ENCODE data around the gene TMEM151A. TPM values are rescaled to one million over a fixed set of nuclear protein-coding genes. Genes with fewer than 3 reads are reported as not detected.
A peak's percentile ranks its signal among the peaks of the same experiment; 100 is the strongest.

TMEM151A gene
- total RNA-seq, 6 donors from 2014 or later, result 0.29 to 1.9 TPM; not detected in 4

GRCh38 chr11:66344550-66345315 is 53.0 kb downstream of the TMEM151A start, which contains the start of gene BRMS1:
Gene BRMS1 (minus strand): TSS chr11:66345104. CDS start chr11:66342234, 2,870 bp downstream.
- WGBS, 2 donors, result 2 to 3% methylated on average over 3 to 23 of the region's 59 CpGs
- TF ChIP-seq EP300 (IDR thresholded peaks at IDR 0.05), result peak in 1 of 4 donors; percentile 37
- TF ChIP-seq CTCF (IDR thresholded peaks at IDR 0.05), result peak in 4 of 6 experiments; percentile 54 to 68 (median 64)
- TF ChIP-seq POLR2A (IDR thresholded peaks at IDR 0.05), result peak in 3 of 4 donors; percentile 73 to 93 (median 87)
- peak; percentile 94 to 96 for TF ChIP-seq POLR2AphosphoS5 (IDR thresholded peaks at IDR 0.05)
- H3K27me3 ChIP-seq, result no peaks in the 10 kb centered on the region
- H3K4me1 ChIP-seq, result peaks cover 36 to 48% (median 46%) of the 10 kb centered on the region in 4 donors
- H3K36me3 ChIP-seq, result peaks cover 19 to 32% (median 28%) of the 10 kb centered on the region in 4 donors
- DNase-seq (peak; percentile 92 to 99), ATAC-seq (ENCODE audit: low FRiP score in 2 of 2) (peak; percentile 94 to 95)
- H3K4me3 ChIP-seq, result peak within 1 kb of the TSS; percentile 74 to 98 (median 86)
- peak within 1 kb of the TSS; percentile 88 to 89 (median 89) for H3K27ac ChIP-seq
- H3K9me3 ChIP-seq, result no peaks in the 10 kb centered on the region

- Histone ChIP-seq H3K27ac (peak overlapping the region; percentile 88 to 89 (median 89)), H3K27me3 (no peaks in the 10 kb centered on the region), H3K9me3 (no peaks in the 10 kb centered on the region), H3K36me3 (peaks cover 13 to 27% (median 22%) of the 10 kb centered on the region in 4 donors), H3K4me1 (peaks cover 36 to 51% (median 46%) of the 10 kb centered on the region in 4 donors), H3K4me3 (peak overlapping the region; percentile 74 to 98 (median 86))
- 5 to 31% methylated on average over 2 to 7 of the region's 7 CpGs for WGBS, 2 donors
- TF ChIP-seq POLR2A (IDR thresholded peaks at IDR 0.05) (no peak), POLR2AphosphoS5 (IDR thresholded peaks at IDR 0.05) (no peak), CTCF (IDR thresholded peaks at IDR 0.05) (no peak), EP300 (IDR thresholded peaks at IDR 0.05) (no peak)
- ATAC-seq (ENCODE audit: low FRiP score in 2 of 2) (peak in 1 of 2 donors; percentile 24), DNase-seq (no peak)
Observed at GRCh38 chr11:66345316-66345649, 53.6 kb downstream of the TMEM151A start.

Other genes with a start within 250 kb of the TMEM151A start
- 1 to 10 TPM in 1 of 6 donors, not detected in 5; 2.4 TPM for gene GAL3ST3, start 242.7 kb upstream of the TMEM151A start, total RNA-seq
- gene SF3B2, start 239.5 kb upstream of the TMEM151A start, total RNA-seq, result 100 to 1,000 TPM; 142 to 193 (median 173) TPM
- 100 to 1,000 TPM in 1 of 6 donors, 10 to 100 TPM in 5; 39.8 to 123 (median 51.1) TPM for gene PACS1, start 221.6 kb upstream of the TMEM151A start, total RNA-seq
- 10 to 100 TPM; 24.1 to 41.0 (median 34.4) TPM for gene KLC2, start 34.2 kb upstream of the TMEM151A start, total RNA-seq
- gene RAB1B, start 23.3 kb upstream of the TMEM151A start, total RNA-seq, result 100 to 1,000 TPM in 5 of 6 donors, 10 to 100 TPM in 1; 34.6 to 173 (median 122) TPM
- gene CNIH2, start 13.7 kb upstream of the TMEM151A start, total RNA-seq, result 1 to 10 TPM in 4 of 6 donors, not detected in 2; 1.4 to 2.0 (median 1.6) TPM
- gene YIF1A, start 2.8 kb upstream of the TMEM151A start, total RNA-seq, result 100 to 1,000 TPM in 1 of 6 donors, 10 to 100 TPM in 5; 25.1 to 107 (median 68.2) TPM
- gene CD248, start 25.1 kb downstream of the TMEM151A start, total RNA-seq, result 10 to 100 TPM in 2 of 6 donors, 1 to 10 TPM in 3, under 1 TPM in 1; 0.59 to 85.6 (median 6.5) TPM
- gene RIN1, start 44.5 kb downstream of the TMEM151A start, total RNA-seq, result 10 to 100 TPM in 1 of 6 donors, 1 to 10 TPM in 5; 5.2 to 19.0 (median 8.9) TPM
- gene BRMS1, start 53.2 kb downstream of the TMEM151A start, total RNA-seq, result 10 to 100 TPM; 34.8 to 63.8 (median 37.1) TPM
- 10 to 100 TPM; 15.7 to 48.9 (median 27.4) TPM for gene B4GAT1, start 55.7 kb downstream of the TMEM151A start, total RNA-seq
- gene SLC29A2, start 79.9 kb downstream of the TMEM151A start, total RNA-seq, result 10 to 100 TPM in 5 of 6 donors, 1 to 10 TPM in 1; 8.3 to 20.5 (median 13.1) TPM
- not detected for gene NPAS4, start 129.1 kb downstream of the TMEM151A start, total RNA-seq
- gene MRPL11, start 147.0 kb downstream of the TMEM151A start, total RNA-seq, result 10 to 100 TPM; 25.3 to 44.8 (median 33.0) TPM
- gene PELI3, start 175.0 kb downstream of the TMEM151A start, total RNA-seq, result 10 to 100 TPM; 14.9 to 19.6 (median 16.9) TPM
- gene DPP3, start 188.5 kb downstream of the TMEM151A start, total RNA-seq, result 10 to 100 TPM; 19.3 to 79.6 (median 44.9) TPM
- 100 to 1,000 TPM in 1 of 6 donors, 10 to 100 TPM in 5; 26.0 to 145 (median 44.8) TPM for gene BBS1, start 218.7 kb downstream of the TMEM151A start, total RNA-seq